ENCODE results near the gene CDH4.
"Not testable (repeated sequence)": the region's sequence is repeated elsewhere in the genome, so short reads cannot be mapped to it uniquely, and the experiment has no call there.

The CDH4 gene

DNA sequence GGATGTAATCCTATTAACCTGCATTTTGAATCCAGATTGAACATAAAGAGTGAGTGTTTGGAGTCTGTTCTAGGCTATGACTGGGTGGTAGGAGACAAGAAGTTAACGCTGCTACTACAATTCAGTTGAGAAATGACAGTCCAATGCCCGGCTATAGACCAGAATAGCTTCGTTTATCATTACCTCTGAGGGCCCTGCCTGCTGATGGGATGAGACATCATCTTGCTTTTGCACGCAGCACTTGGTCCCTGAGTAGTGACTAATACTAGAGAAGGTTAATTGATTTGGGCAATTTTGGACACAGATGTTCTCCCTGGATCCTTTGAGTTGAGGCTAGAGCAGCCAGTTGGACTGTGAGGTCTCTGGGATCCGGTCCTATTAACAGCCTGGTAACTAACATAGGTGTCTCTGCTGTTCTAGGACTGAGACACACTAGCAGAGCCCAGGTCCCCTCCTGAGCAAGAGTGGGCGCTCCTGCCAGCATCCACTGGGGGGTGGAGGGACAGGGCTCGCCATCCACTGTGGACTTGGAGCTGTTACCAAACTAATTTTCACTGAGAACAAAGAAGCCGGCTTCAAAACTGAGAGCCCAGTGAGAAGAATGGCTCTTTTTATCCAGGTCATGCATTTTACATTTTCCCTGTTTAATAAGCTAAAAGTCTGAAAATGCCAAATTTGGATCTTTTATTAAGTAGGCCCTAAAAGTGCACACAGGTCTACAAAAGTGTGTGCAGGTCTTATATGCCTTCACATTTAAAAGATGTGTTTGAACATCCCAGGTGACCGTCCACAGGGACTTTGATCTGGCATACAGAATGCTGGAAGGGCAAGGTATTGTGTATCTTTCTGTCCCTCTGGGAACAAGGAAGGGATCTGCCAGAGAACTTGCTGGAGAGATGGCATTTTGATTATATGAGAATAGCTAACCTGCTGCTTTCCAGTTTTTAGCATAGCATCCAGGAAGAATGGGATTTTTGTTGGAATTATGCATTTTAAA lies 212.5 kb downstream of the CDH4 start:
- DNase-seq: no peak

DNA sequence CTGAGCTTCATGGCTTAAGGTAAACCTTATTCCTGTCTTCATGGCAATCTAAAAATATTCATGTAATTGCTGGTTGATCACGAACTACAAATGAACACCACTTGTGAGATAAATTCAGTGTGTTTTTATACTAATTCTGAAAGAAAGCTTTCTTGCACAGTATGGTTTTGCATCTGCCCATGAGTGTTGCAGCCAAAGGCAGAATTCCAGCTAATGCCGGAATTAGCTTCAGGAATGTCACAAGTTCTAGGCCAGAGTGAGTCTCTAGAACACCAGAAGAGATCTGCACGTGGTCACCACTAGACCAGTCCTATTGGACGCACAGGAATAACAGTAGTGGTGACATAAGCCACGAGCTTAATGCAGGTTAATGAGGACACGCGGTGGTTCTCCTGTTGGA lies 223.7 kb downstream of the CDH4 start:
- DNase-seq: no peak

- DNase-seq: no peak
Measured at GRCh38 chr20:61476956-61477355, 224.9 kb downstream of the CDH4 start.

GRCh38 chr20:61477451-61477861 lies 225.4 kb downstream of the CDH4 start:
- DNase-seq: no peak

DNA sequence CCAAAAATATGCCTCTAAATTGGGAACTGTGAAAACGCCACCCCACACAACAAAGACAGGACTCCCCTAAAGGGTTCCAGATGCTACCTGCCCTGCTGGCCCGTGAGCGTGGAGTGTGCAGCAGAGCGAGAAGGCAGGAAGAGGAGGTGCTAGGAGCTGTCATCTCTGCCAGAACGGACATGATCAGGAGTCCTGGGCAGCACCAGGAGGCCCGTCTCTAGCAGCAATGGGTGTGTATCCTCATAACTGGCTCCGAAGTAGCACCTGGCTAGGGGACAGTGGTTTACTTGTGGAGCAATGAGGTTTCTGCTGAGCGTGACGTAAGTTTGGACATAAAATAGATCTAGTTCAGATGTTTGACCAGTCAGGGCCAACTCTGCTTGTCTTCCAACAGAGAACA lies 226.0 kb downstream of the CDH4 start:
- DNase-seq: no peak

DNA sequence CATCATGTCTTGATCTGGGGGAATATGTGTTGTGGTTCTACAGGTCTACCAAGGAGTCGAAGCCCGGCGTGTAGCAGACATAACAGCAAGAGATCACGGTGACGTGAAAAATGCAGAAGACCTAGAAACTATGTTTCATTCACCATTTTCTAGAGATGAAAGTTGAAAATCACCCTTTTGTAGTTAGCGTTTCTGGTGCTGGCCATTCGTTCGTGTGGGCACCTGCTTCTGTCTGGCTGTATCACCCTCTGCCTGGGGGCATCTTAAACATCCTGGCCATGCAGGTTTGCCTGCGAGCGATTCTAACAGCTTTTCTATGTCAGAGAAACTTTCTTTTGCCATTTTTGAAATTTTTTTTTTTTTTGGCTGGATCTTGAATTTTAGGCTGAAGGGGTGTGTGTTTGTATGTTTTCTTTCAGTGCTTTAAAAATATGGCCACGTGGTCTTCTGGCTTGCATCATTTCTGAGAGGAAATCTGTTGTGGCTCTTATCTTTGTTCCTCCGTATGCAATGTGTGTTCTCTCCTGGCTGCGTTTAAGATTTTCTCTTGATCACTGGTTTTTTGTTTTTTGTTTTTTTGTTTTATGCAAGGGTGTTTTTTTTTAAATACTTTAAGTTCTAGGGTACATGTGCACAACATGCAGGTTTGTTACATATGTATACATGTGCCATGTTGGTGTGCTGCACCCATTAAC lies 226.7 kb downstream of the CDH4 start:
- no peak for DNase-seq

DNA sequence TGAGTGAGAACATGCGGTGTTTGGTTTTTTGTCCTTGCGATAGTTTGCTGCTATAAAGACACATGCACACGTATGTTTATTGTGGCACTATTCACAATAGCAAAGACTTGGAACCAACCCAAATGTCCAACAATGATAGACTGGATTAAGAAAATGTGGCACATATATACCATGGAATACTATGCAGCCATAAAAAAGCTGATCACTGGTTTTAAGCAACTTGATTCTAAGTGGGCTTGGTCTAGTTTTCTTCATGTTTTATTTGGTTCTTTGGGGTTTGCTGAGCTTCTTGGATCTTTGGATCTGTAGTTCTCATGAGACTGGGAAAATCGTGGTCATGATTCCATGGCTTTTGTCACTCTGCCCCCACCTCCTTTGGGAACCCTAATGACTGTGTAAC lies 227.4 kb downstream of the CDH4 start:
- not testable (repeated sequence) for DNase-seq

- DNase-seq: no peak
Measured at GRCh38 chr20:61480158-61480825, 228.2 kb downstream of the CDH4 start.

DNA sequence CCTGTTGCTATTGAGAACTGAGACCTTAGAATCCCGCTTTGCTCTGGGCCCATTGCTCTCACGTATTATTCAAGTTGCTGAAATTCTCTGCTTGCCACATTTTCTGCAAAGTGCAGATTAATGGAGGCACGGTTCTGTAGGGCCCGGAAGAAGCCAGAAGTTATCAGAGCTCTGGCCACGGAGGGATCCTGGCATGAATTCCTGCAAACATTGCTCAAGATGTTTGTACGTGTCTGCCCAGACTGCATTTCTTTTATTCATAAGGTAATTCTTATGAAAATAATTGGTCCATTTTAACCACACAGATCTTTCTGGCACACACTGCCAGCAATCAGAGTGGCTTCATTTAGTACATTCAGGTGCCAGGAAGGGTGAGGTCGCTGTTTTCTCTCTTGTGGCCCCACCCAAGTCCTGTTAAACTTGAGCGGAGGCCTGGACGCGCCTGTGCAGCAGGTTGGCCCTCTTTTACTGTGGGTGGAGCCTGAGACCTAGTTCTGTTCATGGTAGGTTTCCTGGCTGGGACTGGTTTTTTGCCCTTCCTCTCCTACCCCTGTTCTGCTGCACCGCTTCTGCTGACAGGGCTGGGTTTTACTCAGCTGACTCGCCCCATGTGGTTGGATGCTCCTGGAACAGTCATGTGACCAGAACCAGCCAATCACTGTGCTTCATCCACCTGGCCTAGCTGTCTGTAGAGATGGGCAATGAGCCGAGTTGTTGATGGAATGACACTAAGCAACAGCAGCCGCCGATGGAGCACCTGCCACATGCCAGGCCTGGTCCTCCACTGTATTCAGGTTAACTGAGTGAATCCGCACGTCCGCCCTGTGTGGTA lies 230.2 kb downstream of the CDH4 start:
- no peak for DNase-seq

- DNase-seq: no peak
Measured at GRCh38 chr20:61482901-61483300, 230.8 kb downstream of the CDH4 start.

- DNase-seq: no peak
Measured at GRCh38 chr20:61483336-61484067, 231.4 kb downstream of the CDH4 start.

DNA sequence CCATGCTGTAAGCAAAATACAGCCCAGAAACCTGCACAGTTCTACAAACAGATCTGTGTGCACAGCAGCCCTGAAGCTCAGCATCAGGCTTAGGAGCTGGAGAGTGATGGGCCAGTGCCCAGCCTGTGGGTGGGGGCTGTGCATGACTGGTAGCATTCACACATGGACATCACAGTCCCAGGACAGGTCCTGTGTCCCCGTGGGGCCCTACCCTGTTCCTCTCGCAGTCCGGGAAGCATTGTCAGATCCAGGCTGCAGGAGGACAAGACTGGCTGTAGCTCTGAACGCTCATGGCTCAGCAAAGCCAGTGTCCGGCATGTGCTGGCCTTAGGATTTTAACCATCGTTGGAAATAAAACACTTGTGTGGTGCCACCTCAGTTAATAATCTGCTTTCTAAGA lies 234.1 kb downstream of the CDH4 start:
- DNase-seq: no peak

GRCh38 chr20:61487346-61487996 lies 235.4 kb downstream of the CDH4 start:
- peak; percentile 48 for DNase-seq

DNA sequence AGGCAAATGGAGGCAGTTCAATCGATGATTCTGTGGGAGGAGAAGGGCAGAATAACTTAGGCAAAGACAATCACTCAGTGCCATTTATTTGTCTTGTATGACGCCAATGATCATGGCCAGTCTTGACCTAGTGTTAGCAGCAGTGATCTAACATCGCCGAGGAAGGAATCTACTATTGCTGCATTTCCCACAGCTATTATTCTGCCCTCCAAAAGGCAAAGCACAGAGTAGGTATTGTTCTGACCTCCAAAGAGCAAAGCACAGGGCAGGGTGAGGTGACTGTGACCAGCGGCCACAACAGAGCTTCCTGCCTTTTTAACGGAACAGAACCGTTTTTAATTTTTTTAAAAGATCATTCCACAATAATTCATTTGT lies 235.9 kb downstream of the CDH4 start:
- DNase-seq: no peak

GRCh38 chr20:61490721-61491120 lies 238.7 kb downstream of the CDH4 start:
- DNase-seq: no peak

GRCh38 chr20:61492065-61492464 lies 240.0 kb downstream of the CDH4 start:
- no peak for DNase-seq

DNA sequence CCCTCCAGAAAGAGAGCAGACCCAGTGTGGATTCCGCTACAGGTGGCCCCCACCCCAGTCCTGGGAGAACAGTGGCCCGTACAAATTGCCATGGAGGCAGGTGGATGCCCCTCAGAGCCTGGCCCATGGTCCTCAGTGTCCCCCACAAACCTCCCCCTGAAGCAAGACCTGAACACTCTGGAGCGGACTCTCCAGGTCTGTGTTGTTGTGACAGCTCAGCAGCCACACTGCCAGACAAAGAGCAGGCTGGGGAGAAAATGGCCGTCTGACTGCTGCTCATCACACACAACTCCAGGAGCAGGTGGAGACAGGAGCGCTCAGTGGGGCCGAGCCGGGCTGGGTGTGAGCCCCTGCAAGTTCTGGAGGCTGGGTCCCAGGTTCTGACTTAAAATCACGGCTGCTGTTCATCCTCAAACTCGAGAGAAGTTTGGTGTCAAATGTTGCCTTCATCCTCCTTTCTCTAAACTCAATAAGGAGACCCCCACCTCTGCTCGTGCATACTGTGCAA lies 241.8 kb downstream of the CDH4 start:
- no peak for DNase-seq

GRCh38 chr20:61494763-61495575 lies 242.9 kb downstream of the CDH4 start:
- DNase-seq: no peak

DNA sequence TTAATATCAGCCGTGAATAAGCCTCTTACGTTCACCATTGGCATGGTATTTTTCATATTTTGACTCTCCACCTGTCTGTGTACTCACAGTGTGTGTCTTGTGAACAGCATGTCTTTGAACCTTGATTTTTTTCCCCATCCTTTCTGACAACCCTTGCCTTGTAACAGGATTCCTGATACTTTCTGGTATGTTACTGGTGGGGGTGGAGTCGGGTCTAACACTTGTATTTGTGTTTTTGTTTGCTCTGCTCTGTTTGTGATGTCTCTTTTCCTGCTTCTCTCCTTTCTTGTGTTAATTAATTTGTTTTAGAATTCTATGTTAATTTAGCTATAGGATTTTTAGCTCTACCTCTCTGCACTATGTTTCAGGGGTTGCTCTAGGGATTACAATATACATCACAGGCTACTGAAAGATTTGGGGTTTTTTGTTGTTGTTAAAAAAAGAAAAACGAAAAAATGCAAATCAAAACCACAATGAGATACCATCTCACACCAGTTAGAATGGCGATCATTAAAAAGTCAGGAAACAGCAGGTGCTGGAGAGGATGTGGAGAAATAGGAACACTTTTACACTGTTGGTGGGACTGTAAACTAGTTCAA lies 245.1 kb downstream of the CDH4 start:
- DNase-seq: no peak
